GM19395 (cell line): ENCODE results near the gene PCDHGB1.
"Not testable (repeated sequence)": the region's sequence is repeated elsewhere in the genome, so short reads cannot be mapped to it uniquely, and the experiment has no call there.

Experiments
- ATAC-seq: cut with Tn5 transposase; IDR thresholded peaks from one replicate; pipeline ENCODE4 v1.9.1; 2021; ENCODE audit warnings: mild to moderate bottlenecking, moderate library complexity; ENCODE audit not compliant: unreplicated experiment

The PCDHGB1 gene

DNA sequence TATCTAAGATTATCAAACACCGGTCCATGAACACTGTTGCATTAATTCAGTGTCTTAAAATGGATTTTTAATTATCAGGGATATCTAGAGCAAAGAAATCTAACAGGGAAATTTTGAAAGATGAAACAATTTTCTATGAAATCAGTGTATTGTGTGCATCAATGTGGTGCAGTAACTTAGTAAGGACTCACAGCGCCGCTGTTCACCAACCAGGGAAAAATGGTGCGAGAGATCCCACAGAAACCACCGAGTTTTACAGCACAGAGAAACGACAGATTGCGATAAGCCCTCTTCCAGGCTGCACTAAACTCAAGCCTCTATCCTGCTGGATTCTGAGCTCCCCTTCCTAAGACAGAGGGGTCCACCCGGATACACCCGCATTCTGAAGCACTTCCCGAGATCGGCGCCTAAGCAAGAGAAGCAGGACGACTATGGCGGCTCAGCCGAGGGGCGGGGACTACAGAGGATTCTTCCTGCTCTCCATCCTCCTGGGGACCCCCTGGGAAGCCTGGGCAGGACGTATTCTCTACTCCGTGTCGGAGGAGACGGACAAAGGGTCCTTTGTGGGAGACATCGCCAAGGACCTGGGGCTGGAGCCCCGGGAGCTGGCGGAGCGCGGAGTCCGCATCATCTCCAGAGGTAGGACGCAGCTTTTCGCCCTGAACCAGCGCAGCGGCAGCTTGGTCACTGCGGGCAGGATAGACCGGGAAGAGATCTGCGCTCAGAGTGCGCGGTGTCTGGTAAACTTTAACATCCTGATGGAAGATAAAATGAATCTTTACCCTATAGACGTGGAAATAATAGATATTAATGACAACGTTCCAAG lies 32.8 kb downstream of the PCDHGB1 start, which contains the start of gene PCDHGA7:
PCDHGA7 (plus strand) TSS at position 274 of the 826 bp plus-strand sequence; CDS start at position 432, 158 bp downstream.
- ATAC-seq, result no peak

- ATAC-seq, result no peak
Measured at GRCh38 chr5:141383345-141383744, 33.4 kb downstream of the PCDHGB1 start.

DNA sequence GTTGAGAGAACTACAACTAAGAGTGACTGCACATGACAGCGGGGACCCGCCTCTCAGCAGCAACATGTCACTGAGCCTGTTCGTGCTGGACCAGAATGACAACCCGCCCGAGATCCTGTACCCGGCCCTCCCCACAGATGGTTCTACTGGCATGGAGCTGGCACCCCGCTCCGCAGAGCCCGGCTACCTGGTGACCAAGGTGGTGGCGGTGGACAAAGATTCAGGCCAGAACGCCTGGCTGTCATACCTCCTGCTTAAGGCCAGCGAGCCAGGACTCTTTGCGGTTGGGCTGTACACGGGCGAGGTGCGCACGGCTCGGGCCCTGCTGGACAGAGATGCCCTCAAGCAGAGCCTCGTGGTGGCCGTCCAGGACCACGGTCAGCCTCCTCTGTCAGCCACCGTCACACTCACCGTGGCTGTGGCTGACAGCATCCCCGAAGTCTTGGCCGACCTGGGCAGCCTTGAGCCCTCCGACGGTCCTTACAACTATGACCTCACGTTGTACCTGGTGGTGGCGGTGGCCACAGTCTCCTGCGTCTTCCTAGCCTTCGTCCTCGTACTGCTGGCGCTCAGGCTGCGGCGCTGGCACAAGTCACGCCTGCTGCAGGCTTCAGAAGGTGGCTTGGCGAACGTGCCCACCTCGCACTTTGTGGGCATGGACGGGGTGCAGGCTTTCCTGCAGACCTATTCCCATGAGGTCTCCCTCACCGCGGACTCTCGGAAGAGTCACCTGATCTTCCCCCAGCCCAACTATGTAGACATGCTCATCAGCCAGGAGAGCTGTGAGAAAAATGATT lies 34.8 kb downstream of the PCDHGB1 start:
- ATAC-seq, result no peak

GRCh38 chr5:141387557-141388311 lies 37.8 kb downstream of the PCDHGB1 start, which contains the start of gene PCDHGB4:
TSS of gene PCDHGB4 (plus strand) at chr5:141387698. CDS start at chr5:141387885, 187 bp downstream.
- peak; percentile 83 for ATAC-seq

DNA sequence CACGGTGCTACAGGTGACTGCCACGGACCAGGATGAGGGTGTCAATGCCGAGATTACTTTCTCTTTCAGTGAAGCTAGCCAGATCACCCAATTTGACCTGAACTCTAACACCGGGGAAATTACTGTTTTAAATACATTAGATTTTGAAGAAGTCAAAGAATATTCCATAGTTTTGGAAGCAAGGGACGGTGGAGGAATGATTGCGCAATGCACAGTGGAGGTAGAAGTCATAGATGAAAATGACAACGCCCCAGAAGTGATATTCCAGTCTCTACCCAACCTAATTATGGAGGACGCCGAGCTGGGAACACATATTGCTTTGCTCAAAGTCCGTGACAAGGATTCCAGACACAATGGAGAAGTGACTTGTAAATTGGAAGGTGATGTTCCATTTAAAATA lies 38.8 kb downstream of the PCDHGB1 start:
- ATAC-seq, result no peak

DNA sequence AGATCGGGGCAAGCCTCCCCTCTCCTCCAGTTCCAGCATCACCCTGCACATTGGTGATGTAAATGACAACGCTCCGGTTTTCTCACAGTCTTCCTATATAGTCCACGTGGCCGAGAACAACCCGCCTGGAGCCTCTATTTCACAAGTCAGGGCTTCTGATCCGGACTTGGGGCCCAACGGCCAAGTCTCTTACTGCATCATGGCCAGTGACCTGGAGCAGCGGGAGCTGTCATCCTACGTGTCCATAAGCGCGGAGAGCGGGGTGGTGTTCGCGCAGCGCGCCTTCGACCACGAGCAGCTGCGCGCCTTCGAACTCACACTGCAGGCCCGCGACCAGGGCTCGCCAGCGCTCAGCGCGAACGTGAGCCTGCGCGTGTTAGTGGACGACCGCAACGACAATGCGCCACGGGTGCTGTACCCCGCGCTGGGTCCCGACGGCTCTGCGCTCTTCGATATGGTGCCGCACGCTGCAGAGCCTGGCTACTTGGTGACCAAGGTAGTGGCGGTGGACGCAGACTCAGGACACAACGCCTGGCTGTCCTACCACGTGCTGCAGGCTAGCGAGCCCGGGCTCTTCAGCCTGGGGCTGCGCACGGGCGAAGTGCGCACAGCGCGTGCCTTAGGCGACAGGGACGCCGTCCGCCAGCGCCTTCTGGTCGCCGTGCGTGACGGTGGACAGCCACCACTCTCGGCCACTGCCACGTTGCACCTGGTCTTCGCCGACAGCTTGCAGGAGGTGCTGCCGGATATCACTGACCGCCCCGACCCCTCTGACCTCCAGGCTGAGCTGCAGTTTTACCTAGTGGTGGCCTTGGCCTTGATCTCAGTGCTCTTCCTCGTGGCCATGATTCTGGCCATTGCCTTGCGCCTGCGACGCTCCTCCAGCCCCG lies 39.5 kb downstream of the PCDHGB1 start:
- no peak for ATAC-seq

- no peak for ATAC-seq
Measured at GRCh38 chr5:141392429-141393198, 42.7 kb downstream of the PCDHGB1 start, which contains the start of gene PCDHGA8. TSS of gene PCDHGA8 (plus strand) at chr5:141392633. CDS start at chr5:141392814, 181 bp downstream.

- no peak for ATAC-seq
Measured at GRCh38 chr5:141393267-141393666, 43.4 kb downstream of the PCDHGB1 start.

DNA sequence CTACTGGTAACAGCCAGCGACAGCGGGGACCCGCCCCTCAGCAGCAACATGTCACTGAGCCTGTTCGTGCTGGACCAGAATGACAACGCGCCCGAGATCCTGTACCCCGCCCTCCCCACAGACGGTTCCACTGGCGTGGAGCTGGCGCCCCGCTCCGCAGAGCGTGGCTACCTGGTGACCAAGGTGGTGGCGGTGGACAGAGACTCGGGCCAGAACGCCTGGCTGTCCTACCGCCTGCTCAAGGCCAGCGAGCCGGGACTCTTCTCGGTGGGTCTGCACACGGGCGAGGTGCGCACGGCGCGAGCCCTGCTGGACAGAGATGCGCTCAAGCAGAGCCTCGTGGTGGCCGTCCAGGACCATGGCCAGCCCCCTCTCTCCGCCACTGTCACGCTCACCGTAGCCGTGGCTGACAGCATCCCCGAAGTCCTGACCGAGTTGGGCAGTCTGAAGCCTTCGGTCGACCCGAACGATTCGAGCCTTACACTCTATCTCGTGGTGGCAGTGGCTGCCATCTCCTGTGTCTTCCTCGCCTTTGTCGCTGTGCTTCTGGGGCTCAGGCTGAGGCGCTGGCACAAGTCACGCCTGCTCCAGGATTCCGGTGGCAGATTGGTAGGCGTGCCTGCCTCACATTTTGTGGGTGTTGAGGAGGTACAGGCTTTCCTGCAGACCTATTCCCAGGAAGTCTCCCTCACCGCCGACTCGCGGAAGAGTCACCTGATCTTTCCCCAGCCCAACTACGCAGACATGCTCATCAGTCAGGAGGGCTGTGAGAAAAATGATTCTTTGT lies 44.7 kb downstream of the PCDHGB1 start:
- ATAC-seq, result not testable (repeated sequence)

DNA sequence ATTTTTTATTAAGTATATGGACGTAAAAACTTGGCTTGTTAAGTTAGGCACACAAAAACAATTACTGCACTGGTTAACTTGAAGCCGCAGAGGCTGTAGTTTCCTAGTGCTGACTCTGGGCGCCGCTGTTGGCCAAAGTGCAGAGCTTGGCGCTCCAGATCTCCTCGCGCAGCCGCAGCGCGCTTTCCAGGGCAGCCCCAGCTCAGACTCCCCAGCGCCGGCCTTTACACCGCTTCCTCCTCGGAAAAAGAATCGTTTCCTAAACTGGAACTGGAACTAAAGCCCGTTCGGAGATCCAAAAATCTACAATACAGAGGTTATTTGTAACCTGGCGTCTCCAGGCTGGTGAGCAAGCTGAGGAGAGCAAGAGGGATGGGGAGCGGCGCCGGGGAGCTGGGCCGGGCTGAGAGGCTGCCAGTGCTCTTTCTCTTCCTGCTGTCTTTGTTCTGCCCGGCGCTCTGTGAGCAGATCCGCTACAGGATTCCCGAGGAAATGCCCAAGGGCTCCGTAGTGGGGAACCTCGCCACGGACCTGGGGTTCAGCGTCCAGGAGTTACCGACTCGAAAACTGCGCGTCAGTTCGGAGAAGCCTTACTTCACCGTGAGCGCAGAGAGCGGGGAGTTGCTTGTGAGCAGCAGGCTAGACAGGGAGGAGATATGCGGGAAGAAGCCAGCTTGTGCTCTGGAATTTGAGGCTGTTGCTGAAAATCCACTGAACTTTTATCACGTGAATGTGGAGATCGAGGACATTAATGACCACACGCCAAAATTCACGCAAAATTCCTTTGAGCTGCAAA lies 48.1 kb downstream of the PCDHGB1 start, which contains the start of gene PCDHGB5:
PCDHGB5 (plus strand) TSS at position 192 of the 796 bp plus-strand sequence; CDS start at position 373, 181 bp downstream.
- ATAC-seq, result peak; percentile 99

DNA sequence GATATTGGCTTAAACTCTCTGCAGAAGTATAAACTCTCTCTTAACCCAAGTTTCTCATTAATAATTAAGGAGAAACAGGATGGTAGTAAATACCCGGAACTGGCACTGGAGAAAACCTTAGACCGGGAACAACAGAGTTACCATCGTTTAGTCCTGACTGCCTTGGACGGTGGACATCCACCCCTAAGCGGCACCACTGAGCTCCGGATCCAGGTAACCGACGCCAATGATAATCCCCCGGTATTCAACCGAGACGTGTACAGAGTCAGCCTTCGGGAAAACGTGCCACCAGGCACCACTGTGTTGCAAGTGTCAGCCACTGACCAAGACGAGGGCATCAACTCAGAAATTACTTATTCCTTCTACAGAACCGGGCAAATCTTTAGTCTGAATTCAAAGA lies 48.7 kb downstream of the PCDHGB1 start:
- ATAC-seq, result no peak

DNA sequence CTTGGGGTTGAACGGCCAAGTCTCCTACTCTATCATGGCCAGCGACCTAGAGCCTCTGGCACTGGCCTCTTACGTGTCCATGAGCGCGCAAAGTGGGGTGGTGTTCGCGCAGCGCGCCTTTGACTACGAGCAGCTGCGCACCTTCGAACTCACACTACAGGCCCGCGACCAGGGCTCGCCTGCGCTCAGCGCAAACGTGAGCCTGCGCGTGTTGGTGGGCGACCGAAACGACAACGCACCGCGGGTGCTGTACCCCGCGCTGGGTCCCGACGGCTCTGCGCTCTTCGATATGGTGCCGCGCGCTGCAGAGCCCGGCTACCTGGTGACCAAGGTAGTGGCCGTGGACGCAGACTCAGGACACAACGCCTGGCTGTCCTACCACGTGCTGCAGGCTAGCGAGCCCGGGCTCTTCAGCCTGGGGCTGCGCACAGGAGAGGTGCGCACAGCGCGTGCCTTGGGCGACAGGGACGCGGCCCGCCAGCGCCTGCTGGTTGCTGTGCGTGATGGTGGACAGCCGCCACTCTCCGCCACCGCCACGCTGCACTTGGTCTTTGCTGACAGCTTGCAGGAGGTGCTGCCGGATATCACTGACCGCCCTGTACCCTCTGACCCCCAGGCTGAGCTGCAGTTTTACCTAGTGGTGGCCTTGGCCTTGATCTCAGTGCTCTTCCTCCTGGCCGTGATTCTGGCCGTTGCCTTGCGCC lies 49.8 kb downstream of the PCDHGB1 start:
- ATAC-seq, result no peak
